Heart left ventricle (tissue), 13 donors: ENCODE results near the gene EGFL8.

Experiments
- POLR2A ChIP-seq, 2 donors: fragments of 450-650 bp; IDR thresholded peaks; one replicate each; pipeline ENCODE4 v1.6.1; 2017; ENCODE audit warnings: antibody characterized with exemption in 2 of 2, mild to moderate bottlenecking in 2 of 2, moderate library complexity in 2 of 2
- TF ChIP-seq, protein P1 (sequence below), 12 donors: fragments of 200-600 bp; sonication (generic) in 4 of 12; IDR thresholded peaks; one replicate each; pipeline versions ENCODE4 v1.5.0 to v1.8.0; 2018 to 2022; ENCODE audit warnings: antibody characterized with exemption in 12 of 12, mild to moderate bottlenecking in 5 of 12
- donor health status: ischemic (EF 13 %, LVEDD 7.1; RV severe dilation, severe dysfunction).
- donor health status: DM: no; HTN: yes; CAD: no.
- donor health status: DM: no; HTN: no; CAD: no.
- donor health status: ischemic (EF 25% LVEDD 6.9; RV normal size, moderate dysfunction).
- donor health status: ischemic (EF 25% LVEDD 5.7; RV mildly dilated, moderate dysfunction).
- donor health status: ischemic (EF 35%, LVEDD 5.7; RV mildly dilated, moderate dysfunction).
- donor health status: nonischemic (EF 11% LVEDD 7.7; RV severe dilation, severe dysfunction).
- donor health status: DM: yes; HTN: yes; CAD: no.
- donor health status: PGD.
- donor health status: ischemic (EF 29% LVEDD 5.4; RV normal size, mild dysfunction).
- donor health status: nonischemic (EF 23%, LVEDD 6.1; RV moderate dilation, normal function).

DNA sequence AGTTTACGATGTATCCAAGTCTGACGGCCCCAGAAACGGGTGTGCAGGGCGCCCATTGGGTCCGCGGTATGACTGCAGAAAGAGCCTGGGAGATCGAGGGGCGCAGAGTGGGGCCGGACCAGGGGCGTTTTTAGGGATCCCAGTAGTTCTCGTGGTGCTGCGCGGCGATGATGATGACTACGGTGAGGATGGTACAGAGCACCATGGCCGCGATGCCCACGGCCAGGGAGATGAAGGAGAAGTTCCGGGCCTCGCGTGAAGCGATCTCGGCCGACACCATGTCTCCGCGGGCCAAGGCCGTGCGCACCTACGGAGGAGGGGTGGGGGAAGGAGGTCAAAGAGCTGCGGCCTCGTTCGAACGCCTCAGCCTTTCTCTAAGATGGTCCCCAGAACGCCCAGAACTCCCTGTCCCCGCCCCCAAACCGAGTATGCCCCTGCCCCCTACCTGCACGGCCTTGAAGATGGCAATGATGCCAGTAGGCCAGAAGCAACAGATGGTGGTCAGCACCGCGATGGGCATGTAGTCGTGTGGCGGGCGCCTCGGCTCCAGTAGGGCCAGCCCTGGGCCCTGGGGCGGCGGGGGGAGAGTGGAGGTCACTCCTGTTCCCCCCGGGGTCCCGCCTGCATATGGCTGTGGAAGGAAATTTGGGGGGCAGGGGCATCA, 15.2 kb upstream of the EGFL8 start:
- no peak for TF ChIP-seq POLR2A (IDR thresholded peaks at IDR 0.05)
- TF ChIP-seq, protein P1, sequence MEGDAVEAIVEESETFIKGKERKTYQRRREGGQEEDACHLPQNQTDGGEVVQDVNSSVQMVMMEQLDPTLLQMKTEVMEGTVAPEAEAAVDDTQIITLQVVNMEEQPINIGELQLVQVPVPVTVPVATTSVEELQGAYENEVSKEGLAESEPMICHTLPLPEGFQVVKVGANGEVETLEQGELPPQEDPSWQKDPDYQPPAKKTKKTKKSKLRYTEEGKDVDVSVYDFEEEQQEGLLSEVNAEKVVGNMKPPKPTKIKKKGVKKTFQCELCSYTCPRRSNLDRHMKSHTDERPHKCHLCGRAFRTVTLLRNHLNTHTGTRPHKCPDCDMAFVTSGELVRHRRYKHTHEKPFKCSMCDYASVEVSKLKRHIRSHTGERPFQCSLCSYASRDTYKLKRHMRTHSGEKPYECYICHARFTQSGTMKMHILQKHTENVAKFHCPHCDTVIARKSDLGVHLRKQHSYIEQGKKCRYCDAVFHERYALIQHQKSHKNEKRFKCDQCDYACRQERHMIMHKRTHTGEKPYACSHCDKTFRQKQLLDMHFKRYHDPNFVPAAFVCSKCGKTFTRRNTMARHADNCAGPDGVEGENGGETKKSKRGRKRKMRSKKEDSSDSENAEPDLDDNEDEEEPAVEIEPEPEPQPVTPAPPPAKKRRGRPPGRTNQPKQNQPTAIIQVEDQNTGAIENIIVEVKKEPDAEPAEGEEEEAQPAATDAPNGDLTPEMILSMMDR (IDR thresholded peaks at IDR 0.05), result no peak
